OCI-LY7 (cell line): Measurements from ENCODE around the gene EXD2. TPM values are rescaled to one million over a fixed set of nuclear protein-coding genes. Genes with fewer than 3 reads are reported as not detected.

Experiments
- BruUV-seq: library from RNA; stranded (reverse); fragments of 400-500 nt; replicated peaks from 2 replicates; lab custom pipeline; 2021; lab: Mats Ljungman, UMichigan
- CTCF ChIA-PET: fragments of 300-600 bp; sonication (Branson Sonifier 250); formaldehyde crosslinking; loops from one replicate; lab custom pipeline; 2022; ENCODE audit warnings: antibody characterized with exemption; ENCODE audit not compliant: unreplicated experiment; lab: Charles Lee
- POLR2A ChIA-PET: fragments of 300-600 bp; sonication (Branson Sonifier 250); formaldehyde crosslinking; loops from one replicate; lab custom pipeline; 2022; ENCODE audit warnings: antibody characterized with exemption; lab: Charles Lee
- DNase-seq: peaks from one replicate; pipeline ENCODE4 v3.0.0-alpha.2; 2015; ENCODE audit warnings: low spot score
- H2AFZ ChIP-seq: fragments of 200-600 bp; sonication (generic), shearing (Covaris generic); 2 replicates; pipeline ENCODE4 v1.6.1; 2014; ENCODE audit warnings: mild to moderate bottlenecking, antibody characterized with exemption, low read length, moderate library complexity
- H3K27ac ChIP-seq: fragments of 200-600 bp; sonication (generic); 2 replicates; pipeline ENCODE4 v1.5.1; 2014; ENCODE audit warnings: mixed run types, low read depth, mild to moderate bottlenecking, moderate library complexity, low read length, inconsistent platforms; ENCODE audit not compliant: poor library complexity, severe bottlenecking
- H3K36me3 ChIP-seq: fragments of 200-600 bp; sonication (generic); 2 replicates; pipeline ENCODE4 v1.6.1; 2014; ENCODE audit warnings: mild to moderate bottlenecking, antibody characterized with exemption, low read length, moderate library complexity, mixed read lengths; ENCODE audit not compliant: insufficient read depth
- H3K4me1 ChIP-seq: fragments of 200-600 bp; sonication (generic); 2 replicates; pipeline ENCODE4 v1.5.1; 2014; ENCODE audit warnings: mild to moderate bottlenecking, low read length; ENCODE audit not compliant: insufficient read depth, poor library complexity, severe bottlenecking
- H3K4me2 ChIP-seq: fragments of 200-600 bp; sonication (generic); 2 replicates; pipeline ENCODE4 v1.6.1; 2014; ENCODE audit warnings: mild to moderate bottlenecking, low read length
- H3K4me3 ChIP-seq: fragments of 200-600 bp; sonication (generic); 2 replicates; pipeline ENCODE4 v1.5.1; 2014; ENCODE audit warnings: mild to moderate bottlenecking, low read depth, low read length; ENCODE audit not compliant: poor library complexity, severe bottlenecking
- H3K79me2 ChIP-seq: fragments of 200-600 bp; sonication (generic); 2 replicates; pipeline ENCODE4 v1.6.1; 2016; ENCODE audit warnings: low read depth, mild to moderate bottlenecking, low read length, moderate library complexity, mixed read lengths; ENCODE audit not compliant: insufficient read depth
- H3K9me2 ChIP-seq: fragments of 200-600 bp; sonication (generic); 2 replicates; pipeline ENCODE4 v1.6.1; 2016; ENCODE audit warnings: mild to moderate bottlenecking, low read length, mixed read lengths; ENCODE audit not compliant: insufficient read depth
- H3K9me3 ChIP-seq: fragments of 200-600 bp; sonication (generic); 2 replicates; pipeline ENCODE4 v1.6.1; 2014; ENCODE audit warnings: mild to moderate bottlenecking, mixed run types, low read length, mixed read lengths
- H4K20me1 ChIP-seq: fragments of 200-600 bp; sonication (generic); 2 replicates; pipeline ENCODE4 v1.6.1; 2014; ENCODE audit warnings: mild to moderate bottlenecking, antibody characterized with exemption, low read length, moderate library complexity, mixed read lengths; ENCODE audit not compliant: insufficient read depth
- CTCF ChIP-seq: fragments of 200-600 bp; sonication (generic); conservative IDR thresholded peaks from 2 replicates; pipeline ENCODE4 v1.5.1; 2014; ENCODE audit warnings: mild to moderate bottlenecking, antibody characterized with exemption, low read length, moderate library complexity, mixed read lengths
- EZH2phosphoT487 ChIP-seq: fragments of 200-600 bp; sonication (generic); IDR thresholded peaks from 2 replicates; pipeline ENCODE4 v1.6.1; 2018; ENCODE audit warnings: low read depth, borderline replicate concordance, mild to moderate bottlenecking, mixed run types, antibody characterized with exemption, low read length, moderate library complexity, mixed read lengths
- intact Hi-C: fragments of 100-400 bp; cut with micrococcal nuclease; formaldehyde crosslinking; loops from one replicate; pipeline ENCODE4 v1.10.0; 2022; ENCODE audit not compliant: unreplicated experiment
- total RNA-seq, 2 experiments: library from RNA; depleted of rRNA in 1 of 2; stranded (reverse); fragments of >200 nt in 1 of 2; shearing (Covaris generic) in 1 of 2; gene quantifications; 2 replicates each; pipeline ENCODE4 v1.2.3, GENCODE V29; 2014 to 2022

Gene EXD2
- total RNA-seq, 2 experiments from 2014 or later = 2.7 to 8.4 TPM

- no peaks in the 10 kb centered on the region for H3K9me3 ChIP-seq
- H4K20me1 ChIP-seq = no peaks in the 10 kb centered on the region
- no TSS peak for BruUV-seq
- no peak overlapping the region for H2AFZ ChIP-seq
- H3K79me2 ChIP-seq = no peaks in the 10 kb centered on the region
- H3K4me1 ChIP-seq = no peaks in the 10 kb centered on the region
- no peaks in the 10 kb centered on the region for H3K9me2 ChIP-seq
- no peak for DNase-seq
- no peak for TF ChIP-seq EZH2phosphoT487
- no peak for TF ChIP-seq CTCF
- H3K27ac ChIP-seq = no peak overlapping the region
- intact Hi-C loops = no loop called here
- CTCF ChIA-PET = no interaction called here
- no peak overlapping the region for H3K4me3 ChIP-seq
- H3K36me3 ChIP-seq = no peaks in the 10 kb centered on the region
- POLR2A ChIA-PET = no interaction called here
- no peak overlapping the region for H3K4me2 ChIP-seq
Observed at GRCh38 chr14:69252851-69253250, 61.6 kb downstream of the EXD2 start.

GRCh38 chr14:69259168-69259526 lies 67.8 kb downstream of the EXD2 start:
- intact Hi-C loops = no loop called here
- H4K20me1 ChIP-seq = no peaks in the 10 kb centered on the region
- BruUV-seq = no TSS peak
- H3K9me2 ChIP-seq = no peaks in the 10 kb centered on the region
- DNase-seq = no peak
- no peak overlapping the region for H3K4me3 ChIP-seq
- H3K4me2 ChIP-seq = no peak overlapping the region
- no peak overlapping the region for H2AFZ ChIP-seq
- no peak overlapping the region for H3K27ac ChIP-seq
- no peaks in the 10 kb centered on the region for H3K79me2 ChIP-seq
- H3K4me1 ChIP-seq = peaks cover 7% of the 10 kb centered on the region
- H3K36me3 ChIP-seq = no peaks in the 10 kb centered on the region
- H3K9me3 ChIP-seq = no peaks in the 10 kb centered on the region
- no peak for TF ChIP-seq CTCF
- TF ChIP-seq EZH2phosphoT487 = no peak
- POLR2A ChIA-PET = no interaction called here
- CTCF ChIA-PET = no interaction called here

- Histone ChIP-seq H3K27ac (no peak within 1 kb of the TSS), H3K4me1 (peaks cover 12% of the 10 kb centered on the region), H2AFZ (no peak within 1 kb of the TSS), H4K20me1 (no peaks in the 10 kb centered on the region), H3K36me3 (no peaks in the 10 kb centered on the region), H3K9me2 (no peaks in the 10 kb centered on the region), H3K4me2 (peak within 1 kb of the TSS; percentile 48; the same call in 1 of the 2 replicates), H3K4me3 (no peak within 1 kb of the TSS), H3K79me2 (no peaks in the 10 kb centered on the region), H3K9me3 (no peaks in the 10 kb centered on the region)
- intact Hi-C loops = no loop called here
- POLR2A ChIA-PET = no interaction called here
- no peak for DNase-seq
- CTCF ChIA-PET = no interaction called here
- no TSS peak for BruUV-seq
- no peak for TF ChIP-seq CTCF
- no peak for TF ChIP-seq EZH2phosphoT487
Observed at GRCh38 chr14:69259527-69260189, 68.4 kb downstream of the EXD2 start, which contains the start of gene GALNT16. Gene GALNT16, plus strand, starts transcription at chr14:69260158. Its CDS starts 133 bp downstream, at chr14:69260291.
